Upper lobe of left lung (tissue), 6 donors: ENCODE measurements around the gene CPLX1. TPM values are rescaled to one million over a fixed set of nuclear protein-coding genes. Genes with fewer than 3 reads are reported as not detected.
A peak's percentile ranks its signal among the peaks of the same experiment; 100 is the strongest.

ENCODE experiments used
- ATAC-seq, 2 donors: fragments of 200-7000 bp; cut with Tn5 transposase; one replicate each; pipeline ENCODE4 v1.9.1; 2022; ENCODE audit warnings: mild to moderate bottlenecking in 2 of 2, moderate library complexity in 2 of 2; ENCODE audit not compliant: low FRiP score in 2 of 2
- DNase-seq, 2 donors: peaks; one replicate each; pipeline ENCODE4 v3.0.0-alpha.2; 2019 to 2020
- H3K27ac ChIP-seq, 4 donors: fragments of 200-600 bp; sonication (generic); one replicate each; pipeline ENCODE4 v1.5.1; 2016 to 2019
- H3K27me3 ChIP-seq, 4 donors: fragments of 200-600 bp; sonication (generic); one replicate each; pipeline ENCODE4 v1.5.1; 2017 to 2019
- H3K36me3 ChIP-seq, 4 donors: fragments of 200-600 bp; sonication (generic); one replicate each; pipeline ENCODE4 v1.5.1; 2016 to 2019
- H3K4me1 ChIP-seq, 4 donors: fragments of 200-600 bp; sonication (generic); one replicate each; pipeline ENCODE4 v1.5.1; 2018 to 2019
- H3K4me3 ChIP-seq, 4 donors: fragments of 200-600 bp; sonication (generic); one replicate each; pipeline ENCODE4 v1.5.1; 2017 to 2019; ENCODE audit warnings: mild to moderate bottlenecking in 2 of 4, moderate library complexity in 1 of 4
- H3K9me3 ChIP-seq, 4 donors: fragments of 200-600 bp; sonication (generic); one replicate each; pipeline ENCODE4 v1.5.1; 2018 to 2019
- CTCF ChIP-seq, 6 experiments: fragments of 450-650 bp in 4 of 6; fragments of 200-600 bp in 2 of 6; sonication (generic) in 2 of 6; IDR thresholded peaks; one replicate each; pipeline ENCODE4 v1.5.1; 2016 to 2019; ENCODE audit warnings: antibody characterized with exemption in 6 of 6
- EP300 ChIP-seq, 4 donors: sonication (generic); formaldehyde crosslinking; IDR thresholded peaks; one replicate each; pipeline ENCODE4 v1.5.1; 2017; ENCODE audit warnings: antibody characterized with exemption in 4 of 4, control low read depth in 2 of 4
- POLR2A ChIP-seq, 4 donors: fragments of 450-650 bp; IDR thresholded peaks; one replicate each; pipeline ENCODE4 v1.5.1; 2016 to 2017; ENCODE audit warnings: antibody characterized with exemption in 4 of 4, mild to moderate bottlenecking in 2 of 4
- POLR2AphosphoS5 ChIP-seq, 2 donors: sonication (generic); formaldehyde crosslinking; IDR thresholded peaks; one replicate each; pipeline ENCODE4 v1.5.1; 2017; ENCODE audit warnings: antibody characterized with exemption in 2 of 2
- WGBS, 2 donors: methylation state at CpG; one replicate each; pipeline ENCODE4 v1.1.5; 2017 to 2018; 5-methylcytosine and 5-hydroxymethylcytosine counted together
- total RNA-seq, 6 donors: library from RNA; depleted of rRNA in 4 of 6; stranded (reverse); fragments of >200 nt in 4 of 6; gene quantifications; one replicate each; pipeline versions ENCODE4 v1.1.0 to v1.2.1, GENCODE V29; 2016 to 2021
- donor health status: DM: no; HTN: no; CAD: no; lungs with moderate emphysema.
- donor health status: DM: no; HTN: yes; CAD: no; lungs with severe emphysema.

CPLX1 gene
- total RNA-seq, 6 donors from 2014 or later: 0.61 to 4.2 (median 1.8) TPM

GRCh38 chr4:832536-832935 is 6.6 kb upstream of the CPLX1 start:
- H3K27ac ChIP-seq: no peak overlapping the region
- ATAC-seq: no peak
- no peak for DNase-seq
- H3K36me3 ChIP-seq: no peaks in the 10 kb centered on the region
- peaks cover 0 to 24% (median 8%) of the 10 kb centered on the region in 4 donors for H3K9me3 ChIP-seq
- no peak for TF ChIP-seq CTCF (IDR thresholded peaks at IDR 0.05)
- TF ChIP-seq POLR2A (IDR thresholded peaks at IDR 0.05): no peak
- TF ChIP-seq EP300 (IDR thresholded peaks at IDR 0.05): no peak
- TF ChIP-seq POLR2AphosphoS5 (IDR thresholded peaks at IDR 0.05): no peak
- WGBS, 2 donors: 47 to 95% methylated on average over 3 to 6 of the region's 9 CpGs
- peaks cover 0 to 31% (median 2%) of the 10 kb centered on the region in 4 donors for H3K27me3 ChIP-seq
- H3K4me3 ChIP-seq: no peak overlapping the region
- no peaks in the 10 kb centered on the region for H3K4me1 ChIP-seq

GRCh38 chr4:832108-832507 is 6.2 kb upstream of the CPLX1 start:
- TF ChIP-seq POLR2AphosphoS5 (IDR thresholded peaks at IDR 0.05) (no peak), CTCF (IDR thresholded peaks at IDR 0.05) (no peak), EP300 (IDR thresholded peaks at IDR 0.05) (no peak), POLR2A (IDR thresholded peaks at IDR 0.05) (no peak)
- no peaks in the 10 kb centered on the region for H3K36me3 ChIP-seq
- H3K4me1 ChIP-seq: peaks cover 0 to 3% (median under 1%) of the 10 kb centered on the region in 4 donors
- no peak overlapping the region for H3K27ac ChIP-seq
- ATAC-seq (no peak), DNase-seq (no peak)
- WGBS, 2 donors: 84 to 85% methylated on average over 3 to 7 of the region's 7 CpGs
- no peak overlapping the region for H3K4me3 ChIP-seq
- H3K27me3 ChIP-seq: peaks cover 0 to 35% (median 7%) of the 10 kb centered on the region in 4 donors
- H3K9me3 ChIP-seq: peaks cover 0 to 20% (median 4%) of the 10 kb centered on the region in 4 donors

- Histone ChIP-seq H3K4me1 (peaks cover 6 to 9% (median 7%) of the 10 kb centered on the region in 4 donors), H3K27ac (no peak overlapping the region), H3K4me3 (no peak overlapping the region), H3K27me3 (peaks cover 0 to 42% (median 13%) of the 10 kb centered on the region in 4 donors), H3K36me3 (no peaks in the 10 kb centered on the region), H3K9me3 (peaks cover 0 to 13% (median 2%) of the 10 kb centered on the region in 4 donors)
- no peak for DNase-seq
- WGBS, 2 donors: 43 to 88% methylated on average over 2 to 3 of the region's 3 CpGs
- TF ChIP-seq EP300 (IDR thresholded peaks at IDR 0.05): no peak
- ATAC-seq: no peak
These were observed 5.5 kb upstream of the CPLX1 start for GRCh38 chr4:831483-831805.

- Histone ChIP-seq H3K27me3 (peaks cover 0 to 44% (median 14%) of the 10 kb centered on the region in 4 donors), H3K27ac (no peak overlapping the region)
- DNase-seq: peak in 1 of 2 donors; percentile 37
These were observed 4.9 kb upstream of the CPLX1 start for GRCh38 chr4:830601-831482.

More at GRCh38 chr4:830601-831482, 4.9 kb upstream of the CPLX1 start:
- TF ChIP-seq EP300 (IDR thresholded peaks at IDR 0.05) (no peak), POLR2AphosphoS5 (IDR thresholded peaks at IDR 0.05) (no peak), POLR2A (IDR thresholded peaks at IDR 0.05) (no peak), CTCF (IDR thresholded peaks at IDR 0.05) (no peak)
- Histone ChIP-seq H3K4me3 (no peak overlapping the region), H3K36me3 (no peaks in the 10 kb centered on the region), H3K4me1 (peaks cover 7 to 13% (median 8%) of the 10 kb centered on the region in 4 donors), H3K9me3 (peaks cover 0 to 13% (median 2%) of the 10 kb centered on the region in 4 donors)
- WGBS, 2 donors: 64 to 79% methylated on average over 13 to 20 of the region's 23 CpGs
- ATAC-seq: no peak
